ENCODE data around the gene SNRNP25.
"Not testable (repeated sequence)": the region's sequence is repeated elsewhere in the genome, so short reads cannot be mapped to it uniquely, and the experiment has no call there.

The SNRNP25 gene

DNA sequence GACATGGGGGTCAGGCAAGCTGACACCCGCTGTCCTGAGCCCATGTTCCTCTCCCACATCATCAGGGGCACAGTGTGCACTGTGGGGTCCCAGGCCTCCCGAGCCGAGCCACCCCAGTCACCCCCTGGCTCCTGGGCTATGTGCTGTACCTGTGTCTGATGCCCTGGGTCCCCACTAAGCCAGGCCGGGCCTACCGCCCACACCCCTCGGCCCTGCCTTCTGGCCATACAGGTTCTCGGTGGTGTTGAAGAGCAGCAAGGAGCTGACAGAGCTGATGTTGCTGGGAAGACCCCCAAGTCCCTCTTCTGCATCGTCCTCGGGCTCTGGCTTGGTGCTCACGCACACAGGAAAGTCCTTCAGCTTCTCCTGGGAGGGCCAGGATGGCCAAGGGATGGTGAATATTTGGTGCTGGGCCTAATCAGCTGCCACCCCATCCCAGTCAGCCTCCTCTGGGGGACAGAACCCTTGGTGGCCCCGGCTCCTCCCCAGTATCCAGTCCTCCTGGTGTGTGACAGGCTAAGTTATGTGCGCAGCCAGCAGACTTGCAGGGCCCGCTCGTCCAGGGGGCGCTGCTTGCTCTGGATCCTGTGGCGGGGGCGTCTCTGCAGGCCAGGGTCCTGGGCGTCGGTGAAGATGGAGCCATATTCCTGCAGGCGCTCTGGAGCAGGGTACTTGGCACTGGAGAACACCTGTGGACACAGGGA, 36.4 kb upstream of the SNRNP25 start:
- H3K36me3 ChIP-seq (ENCODE audit: control insufficient read depth in 2 of 2, insufficient read depth in 1 of 2, low read length in 2 of 2); H3K9me3 ChIP-seq (ENCODE audit: control insufficient read depth, insufficient read depth, low read depth, low read length); POLR2A ChIA-PET; H3K4me3 ChIP-seq (ENCODE audit: low read depth, low read length); H3K27ac ChIP-seq (ENCODE audit: extremely low read depth, low read depth, low read length); CTCF ChIA-PET; H3K4me1 ChIP-seq (ENCODE audit: control insufficient read depth, insufficient read depth, low read length): not testable (repeated sequence)

- H3K36me3 ChIP-seq (ENCODE audit: control insufficient read depth in 2 of 2, insufficient read depth in 1 of 2, low read length in 2 of 2); POLR2A ChIA-PET; H3K27ac ChIP-seq (ENCODE audit: extremely low read depth, low read depth, low read length); H3K9me3 ChIP-seq (ENCODE audit: control insufficient read depth, insufficient read depth, low read depth, low read length); H3K4me1 ChIP-seq (ENCODE audit: control insufficient read depth, insufficient read depth, low read length); CTCF ChIA-PET; H3K4me3 ChIP-seq (ENCODE audit: low read depth, low read length): not testable (repeated sequence)
- TF ChIP-seq ZNF560 (tag by site-specific recombination; IDR thresholded peaks at IDR 0.05; ENCODE audit: borderline replicate concordance), result 0 out of 2 replicates have a peak, but pooled peaks have one; percentile 5
Observed at GRCh38 chr16:20886-21285, 32.7 kb upstream of the SNRNP25 start.

DNA sequence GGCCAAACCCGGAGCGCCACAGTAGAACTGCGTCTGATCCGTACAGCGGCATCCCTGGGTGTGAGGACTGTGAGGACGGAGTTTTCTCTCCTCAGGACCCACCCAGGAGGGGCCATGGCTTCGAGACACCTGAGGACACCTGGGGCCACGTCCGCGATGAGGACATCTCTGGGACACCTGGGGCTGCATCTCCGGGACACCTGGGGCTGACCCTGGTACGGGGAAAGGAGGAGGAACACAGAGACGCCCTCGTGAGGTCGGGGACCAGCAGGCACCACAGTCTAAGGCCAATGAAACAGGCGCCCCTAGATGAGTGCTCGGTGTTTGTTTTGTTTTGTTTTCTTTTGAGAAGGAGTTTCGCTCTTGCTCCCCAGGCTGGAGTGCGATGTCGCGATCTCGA, 29.5 kb upstream of the SNRNP25 start:
- H3K4me1 ChIP-seq (ENCODE audit: control insufficient read depth, insufficient read depth, low read length); H3K4me3 ChIP-seq (ENCODE audit: low read depth, low read length); H3K36me3 ChIP-seq (ENCODE audit: control insufficient read depth in 2 of 2, insufficient read depth in 1 of 2, low read length in 2 of 2); H3K9me3 ChIP-seq (ENCODE audit: control insufficient read depth, insufficient read depth, low read depth, low read length); H3K27ac ChIP-seq (ENCODE audit: extremely low read depth, low read depth, low read length); CTCF ChIA-PET: not testable (repeated sequence)
- POLR2A ChIA-PET, result interaction anchor here (0.6 kb wide), 1 partner anchor 32 kb away, joined by 10 read pairs; no protein-coding TSS in a partner anchor

GRCh38 chr16:25926-26348, 27.7 kb upstream of the SNRNP25 start:
- H3K4me3 ChIP-seq (ENCODE audit: low read depth, low read length); H3K9me3 ChIP-seq (ENCODE audit: control insufficient read depth, insufficient read depth, low read depth, low read length); POLR2A ChIA-PET; CTCF ChIA-PET; H3K4me1 ChIP-seq (ENCODE audit: control insufficient read depth, insufficient read depth, low read length); H3K27ac ChIP-seq (ENCODE audit: extremely low read depth, low read depth, low read length); H3K36me3 ChIP-seq (ENCODE audit: control insufficient read depth in 2 of 2, insufficient read depth in 1 of 2, low read length in 2 of 2): not testable (repeated sequence)

DNA sequence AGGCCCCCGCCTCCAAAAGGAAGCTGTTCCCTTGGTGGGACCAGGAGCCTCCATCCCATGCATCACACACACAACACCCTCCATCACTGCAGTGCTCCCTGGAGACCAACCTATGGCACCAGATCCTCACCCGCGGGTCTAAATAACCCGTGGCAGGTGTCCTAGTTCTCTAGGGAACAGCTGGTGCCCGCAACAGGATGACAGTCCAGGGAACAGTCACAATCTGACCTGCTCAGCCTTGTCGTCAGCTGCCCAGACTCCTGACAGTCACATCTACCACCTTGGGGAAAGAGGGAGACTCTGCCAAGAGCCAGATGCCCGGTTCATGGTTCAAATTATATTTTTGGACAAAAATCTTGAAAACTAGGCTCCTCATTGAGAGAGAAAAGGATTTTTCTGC, 23.0 kb upstream of the SNRNP25 start:
- H3K27ac ChIP-seq (ENCODE audit: extremely low read depth, low read depth, low read length); H3K4me3 ChIP-seq (ENCODE audit: low read depth, low read length); CTCF ChIA-PET; H3K36me3 ChIP-seq (ENCODE audit: control insufficient read depth in 2 of 2, insufficient read depth in 1 of 2, low read length in 2 of 2); H3K9me3 ChIP-seq (ENCODE audit: control insufficient read depth, insufficient read depth, low read depth, low read length); POLR2A ChIA-PET; H3K4me1 ChIP-seq (ENCODE audit: control insufficient read depth, insufficient read depth, low read length): not testable (repeated sequence)

- H3K4me3 ChIP-seq (ENCODE audit: low read depth, low read length); H3K9me3 ChIP-seq (ENCODE audit: control insufficient read depth, insufficient read depth, low read depth, low read length); H3K27ac ChIP-seq (ENCODE audit: extremely low read depth, low read depth, low read length); H3K4me1 ChIP-seq (ENCODE audit: control insufficient read depth, insufficient read depth, low read length); CTCF ChIA-PET; POLR2A ChIA-PET: not testable (repeated sequence)
- peaks cover 0 to 10% of the 10 kb centered on the region in 2 experiments; a peak in 2 of 3 replicates for H3K36me3 ChIP-seq (ENCODE audit: control insufficient read depth in 2 of 2, insufficient read depth in 1 of 2, low read length in 2 of 2)
Observed at GRCh38 chr16:33154-33876, 20.3 kb upstream of the SNRNP25 start.

DNA sequence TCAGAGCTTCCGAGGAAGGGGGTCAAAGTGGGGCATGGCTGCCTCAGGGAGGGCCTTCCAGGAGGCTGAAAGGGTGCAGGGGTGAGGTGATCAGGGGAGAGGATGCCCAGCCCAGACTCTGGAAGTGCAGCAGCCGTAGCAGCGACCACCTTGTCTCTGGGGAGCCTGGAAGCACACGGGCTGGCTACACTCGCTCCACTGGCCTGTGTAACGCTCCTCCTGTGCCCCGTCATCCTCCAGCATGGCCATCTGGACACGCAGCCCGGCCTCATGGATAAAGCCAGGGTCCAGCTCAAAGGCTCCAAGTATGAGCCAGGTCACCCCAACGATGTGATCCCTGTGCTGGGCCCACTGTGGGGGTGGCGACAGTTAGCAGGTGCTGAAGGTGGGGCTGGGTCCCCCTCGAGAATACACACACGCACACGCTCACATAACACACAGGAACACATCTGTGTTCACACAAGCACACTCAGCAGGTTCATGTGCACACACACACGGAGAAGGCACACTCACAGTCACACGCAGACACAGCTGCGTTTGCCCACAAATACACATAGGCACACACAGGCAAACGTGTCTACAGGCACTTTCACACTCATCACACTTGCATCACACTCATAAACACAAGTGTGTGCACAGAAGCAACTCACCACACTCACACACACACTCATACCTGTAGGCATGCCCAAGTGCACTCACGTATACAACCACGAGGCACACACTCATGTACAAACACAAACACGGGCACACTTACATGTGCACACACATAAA, 19.6 kb upstream of the SNRNP25 start:
- ChIA-PET CTCF (no interaction called here), POLR2A (no interaction called here)
- Histone ChIP-seq H3K27ac (ENCODE audit: extremely low read depth, low read depth, low read length) (no peak overlapping the region), H3K4me1 (ENCODE audit: control insufficient read depth, insufficient read depth, low read length) (no peaks in the 10 kb centered on the region), H3K4me3 (ENCODE audit: low read depth, low read length) (no peak overlapping the region), H3K36me3 (ENCODE audit: control insufficient read depth in 2 of 2, insufficient read depth in 1 of 2, low read length in 2 of 2) (peaks cover 0 to 15% of the 10 kb centered on the region in 2 experiments; a peak in 2 of 3 replicates), H3K9me3 (ENCODE audit: control insufficient read depth, insufficient read depth, low read depth, low read length) (no peaks in the 10 kb centered on the region)
- TF ChIP-seq ZNF311 (tag by site-specific recombination; IDR thresholded peaks at IDR 0.05; ENCODE audit: borderline replicate concordance), result peak; percentile 37; the same call in 1 of the 2 replicates
- TF ChIP-seq ZNF24 (tag by site-specific recombination; IDR thresholded peaks at IDR 0.05), result no peak
- TF ChIP-seq ZBTB26 (tag by site-specific recombination; optimal IDR thresholded peaks at IDR 0.05), result peak; percentile 10
- no peak for TF ChIP-seq ZNF211 (tag by site-specific recombination; IDR thresholded peaks at IDR 0.05; ENCODE audit: low read depth)
- no peak for TF ChIP-seq ZNF707 (tag by site-specific recombination; IDR thresholded peaks at IDR 0.05)
- no peak for TF ChIP-seq ZNF473 (tag by site-specific recombination; IDR thresholded peaks at IDR 0.05)
- no peak for TF ChIP-seq ZNF658 (tag by site-specific recombination; IDR thresholded peaks at IDR 0.05)
- no peak for TF ChIP-seq ZSCAN16 (tag by site-specific recombination; IDR thresholded peaks at IDR 0.05)
- TF ChIP-seq SCRT2 (tag by site-specific recombination; IDR thresholded peaks at IDR 0.05), result peak; percentile 57
- no peak for TF ChIP-seq ZNF629 (tag by site-specific recombination; IDR thresholded peaks at IDR 0.05)
- TF ChIP-seq ZNF488 (tag by site-specific recombination; IDR thresholded peaks at IDR 0.05), result no peak
- TF ChIP-seq ZNF350 (tag by site-specific recombination; IDR thresholded peaks at IDR 0.05), result no peak
